Ramos (cell line): Measurements from ENCODE around the gene ANGPTL2.

ENCODE experiments used
- in situ Hi-C: fragments of 300-500 bp; cut with MboI; formaldehyde crosslinking; loops from one replicate; pipeline ENCODE4 v1.14.3; 2022; ENCODE audit warnings: low sequenced_read_pairs; ENCODE audit not compliant: unreplicated experiment

The ANGPTL2 gene

GRCh38 chr9:127138444-127138843 is 16.0 kb upstream of the ANGPTL2 start:
- in situ Hi-C loops, result no loop called here

GRCh38 chr9:127137640-127138360 is 15.4 kb upstream of the ANGPTL2 start:
- in situ Hi-C loops, result no loop called here

- in situ Hi-C loops, result no loop called here
Measured at GRCh38 chr9:127136880-127137639, 14.6 kb upstream of the ANGPTL2 start.

GRCh38 chr9:127136081-127136879 is 13.8 kb upstream of the ANGPTL2 start:
- in situ Hi-C loops, result no loop called here

GRCh38 chr9:127135056-127135745 is 12.8 kb upstream of the ANGPTL2 start:
- in situ Hi-C loops, result no loop called here

- in situ Hi-C loops, result no loop called here
Measured at GRCh38 chr9:127133739-127134167, 11.3 kb upstream of the ANGPTL2 start.

- in situ Hi-C loops, result no loop called here
Measured at GRCh38 chr9:127132921-127133647, 10.6 kb upstream of the ANGPTL2 start.

GRCh38 chr9:127132375-127132774 is 9.9 kb upstream of the ANGPTL2 start:
- in situ Hi-C loops, result no loop called here

- in situ Hi-C loops, result no loop called here
Measured at GRCh38 chr9:127131871-127132270, 9.4 kb upstream of the ANGPTL2 start.

- in situ Hi-C loops, result no loop called here
Measured at GRCh38 chr9:127130661-127131538, 8.5 kb upstream of the ANGPTL2 start.

- in situ Hi-C loops, result no loop called here
Measured at GRCh38 chr9:127130235-127130634, 7.8 kb upstream of the ANGPTL2 start.

- in situ Hi-C loops, result no loop called here
Measured at GRCh38 chr9:127129718-127130085, 7.3 kb upstream of the ANGPTL2 start.

GRCh38 chr9:127129073-127129717 is 6.8 kb upstream of the ANGPTL2 start:
- in situ Hi-C loops, result no loop called here

- in situ Hi-C loops, result no loop called here
Measured at GRCh38 chr9:127128341-127129072, 6.1 kb upstream of the ANGPTL2 start.

- in situ Hi-C loops, result no loop called here
Measured at GRCh38 chr9:127126971-127127370, 4.5 kb upstream of the ANGPTL2 start.

GRCh38 chr9:127124792-127125191 is 2.4 kb upstream of the ANGPTL2 start:
- in situ Hi-C loops, result no loop called here

GRCh38 chr9:127124111-127124531 is 1.7 kb upstream of the ANGPTL2 start:
- in situ Hi-C loops, result no loop called here
